Measurements from ENCODE around the gene DNM1. TPM values are rescaled to one million over a fixed set of nuclear protein-coding genes. Genes with fewer than 3 reads are reported as not detected.

DNM1 gene
- total and polyA plus RNA-seq, 10 of the 15 experiments (the other 5 are each of a cell fraction or from before 2014, with no cell fraction given) = 0.06 to 0.67 (median 0.19) TPM; not detected in 3

DNA sequence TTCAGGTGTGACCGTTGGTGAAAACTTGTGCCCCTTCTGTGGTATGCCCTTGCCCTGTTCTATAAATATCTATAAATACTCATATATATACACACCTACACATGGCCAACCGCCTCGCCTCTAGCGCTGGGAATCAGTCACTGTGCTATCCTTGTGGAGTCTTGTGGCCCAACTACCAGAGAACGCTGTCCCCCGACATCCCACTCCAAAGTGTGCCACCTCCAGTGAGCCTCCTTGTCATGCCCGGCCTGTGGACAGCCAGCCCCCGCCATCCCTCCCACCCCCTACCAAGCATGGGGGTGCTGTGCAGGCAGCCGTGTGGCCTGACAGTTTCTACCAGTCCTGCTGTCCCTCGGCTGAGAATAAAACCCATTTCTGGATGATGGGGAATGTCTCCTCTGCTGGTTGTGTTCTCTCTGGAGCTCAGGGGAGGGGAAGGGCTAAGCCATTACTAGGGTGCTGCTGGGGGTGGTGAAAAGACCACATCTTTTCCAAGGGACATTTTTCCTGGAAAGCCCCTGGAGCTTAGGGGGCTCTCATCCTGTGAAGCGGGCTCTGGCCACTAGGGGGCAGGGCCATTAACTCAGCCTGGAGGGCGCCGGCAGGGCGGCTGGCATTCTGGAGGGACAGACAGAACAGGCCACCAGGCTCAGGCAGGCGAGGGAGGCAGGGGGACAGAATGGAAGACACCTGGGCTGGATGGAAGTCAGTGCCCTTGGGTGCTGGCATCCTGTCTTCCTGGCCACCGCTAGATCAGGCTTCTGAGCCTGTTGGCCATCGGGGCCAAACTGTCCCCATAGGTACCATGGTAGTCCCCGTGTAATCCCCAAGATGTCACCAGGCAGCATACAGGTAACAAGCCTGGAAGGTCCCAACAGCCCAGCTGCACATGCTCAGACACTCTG lies 51.9 kb downstream of the DNM1 start (continued):
- TF ChIP-seq, protein P1, sequence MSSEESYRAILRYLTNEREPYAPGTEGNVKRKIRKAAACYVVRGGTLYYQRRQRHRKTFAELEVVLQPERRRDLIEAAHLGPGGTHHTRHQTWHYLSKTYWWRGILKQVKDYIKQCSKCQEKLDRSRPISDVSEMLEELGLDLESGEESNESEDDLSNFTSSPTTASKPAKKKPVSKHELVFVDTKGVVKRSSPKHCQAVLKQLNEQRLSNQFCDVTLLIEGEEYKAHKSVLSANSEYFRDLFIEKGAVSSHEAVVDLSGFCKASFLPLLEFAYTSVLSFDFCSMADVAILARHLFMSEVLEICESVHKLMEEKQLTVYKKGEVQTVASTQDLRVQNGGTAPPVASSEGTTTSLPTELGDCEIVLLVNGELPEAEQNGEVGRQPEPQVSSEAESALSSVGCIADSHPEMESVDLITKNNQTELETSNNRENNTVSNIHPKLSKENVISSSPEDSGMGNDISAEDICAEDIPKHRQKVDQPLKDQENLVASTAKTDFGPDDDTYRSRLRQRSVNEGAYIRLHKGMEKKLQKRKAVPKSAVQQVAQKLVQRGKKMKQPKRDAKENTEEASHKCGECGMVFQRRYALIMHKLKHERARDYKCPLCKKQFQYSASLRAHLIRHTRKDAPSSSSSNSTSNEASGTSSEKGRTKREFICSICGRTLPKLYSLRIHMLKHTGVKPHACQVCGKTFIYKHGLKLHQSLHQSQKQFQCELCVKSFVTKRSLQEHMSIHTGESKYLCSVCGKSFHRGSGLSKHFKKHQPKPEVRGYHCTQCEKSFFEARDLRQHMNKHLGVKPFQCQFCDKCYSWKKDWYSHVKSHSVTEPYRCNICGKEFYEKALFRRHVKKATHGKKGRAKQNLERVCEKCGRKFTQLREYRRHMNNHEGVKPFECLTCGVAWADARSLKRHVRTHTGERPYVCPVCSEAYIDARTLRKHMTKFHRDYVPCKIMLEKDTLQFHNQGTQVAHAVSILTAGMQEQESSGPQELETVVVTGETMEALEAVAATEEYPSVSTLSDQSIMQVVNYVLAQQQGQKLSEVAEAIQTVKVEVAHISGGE (CRISPR knock-in tag; IDR thresholded peaks at IDR 0.05) = no peak
- TF ChIP-seq DPF2 (IDR thresholded peaks at IDR 0.05) (0 out of 2 replicates have a peak, but pooled peaks have one; percentile 42), GATAD2B (conservative IDR thresholded peaks at IDR 0.05; ENCODE audit: low read depth) (0 out of 2 replicates have a peak, but pooled peaks have one; percentile 55), MYB (IDR thresholded peaks at IDR 0.05; ENCODE audit: borderline replicate concordance, low read depth, low read length) (no peak), SMAD5 (IDR thresholded peaks at IDR 0.05; ENCODE audit: low read depth) (no peak), HCFC1 (IDR thresholded peaks at IDR 0.05; ENCODE audit: low read length) (no peak), SREBF1 (IDR thresholded peaks at IDR 0.05; ENCODE audit: low read length) (no peak), ESRRA (IDR thresholded peaks at IDR 0.05; ENCODE audit: low read length) (no peak), SREBF2 (IDR thresholded peaks at IDR 0.05; ENCODE audit: low read length) (no peak), ZNF384 (IDR thresholded peaks at IDR 0.05; ENCODE audit: borderline replicate concordance, low read depth, low read length) (no peak), MEF2A (IDR thresholded peaks at IDR 0.05; ENCODE audit: insufficient read depth, low read depth, low read length) (no peak), POLR2A (IDR thresholded peaks at IDR 0.05; ENCODE audit: low read depth, low read length) (no peak), ZNF622 (IDR thresholded peaks at IDR 0.05) (no peak), CHD1 (IDR thresholded peaks at IDR 0.05; ENCODE audit: low read depth, low read length) (no peak), RAD21 (IDR thresholded peaks at IDR 0.05; ENCODE audit: insufficient read depth, low read depth, low read length) (peak; percentile 23; the same call in 1 of the 2 replicates), SMARCA5 (IDR thresholded peaks at IDR 0.05) (0 out of 2 replicates have a peak, but pooled peaks have one; percentile 40), NR2F1 (conservative IDR thresholded peaks at IDR 0.05) (no peak), EP300 (IDR thresholded peaks at IDR 0.05; ENCODE audit: borderline replicate concordance in 1 of 2, control insufficient read depth in 1 of 2, low read depth in 2 of 2, low read length in 2 of 2) (no peak), BCL11A (IDR thresholded peaks at IDR 0.05; ENCODE audit: low read depth, low read length) (no peak), PML (IDR thresholded peaks at IDR 0.05; ENCODE audit: low read length) (no peak), ETV6 (conservative IDR thresholded peaks at IDR 0.05 in 1 of 2, IDR thresholded peaks at IDR 0.05 in 1 of 2; ENCODE audit: borderline replicate concordance in 1 of 2, low read depth in 1 of 2) (no peak), ZBED1 (IDR thresholded peaks at IDR 0.05; ENCODE audit: borderline replicate concordance) (no peak), MEF2B (IDR thresholded peaks at IDR 0.05; ENCODE audit: partially characterized antibody, poor library complexity, severe bottlenecking) (no peak)
- TF ChIP-seq, protein P2, sequence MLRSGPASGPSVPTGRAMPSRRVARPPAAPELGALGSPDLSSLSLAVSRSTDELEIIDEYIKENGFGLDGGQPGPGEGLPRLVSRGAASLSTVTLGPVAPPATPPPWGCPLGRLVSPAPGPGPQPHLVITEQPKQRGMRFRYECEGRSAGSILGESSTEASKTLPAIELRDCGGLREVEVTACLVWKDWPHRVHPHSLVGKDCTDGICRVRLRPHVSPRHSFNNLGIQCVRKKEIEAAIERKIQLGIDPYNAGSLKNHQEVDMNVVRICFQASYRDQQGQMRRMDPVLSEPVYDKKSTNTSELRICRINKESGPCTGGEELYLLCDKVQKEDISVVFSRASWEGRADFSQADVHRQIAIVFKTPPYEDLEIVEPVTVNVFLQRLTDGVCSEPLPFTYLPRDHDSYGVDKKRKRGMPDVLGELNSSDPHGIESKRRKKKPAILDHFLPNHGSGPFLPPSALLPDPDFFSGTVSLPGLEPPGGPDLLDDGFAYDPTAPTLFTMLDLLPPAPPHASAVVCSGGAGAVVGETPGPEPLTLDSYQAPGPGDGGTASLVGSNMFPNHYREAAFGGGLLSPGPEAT (IDR thresholded peaks at IDR 0.05; ENCODE audit: low read depth) = peak; percentile 32; the same call in 1 of the 2 replicates
- TF ChIP-seq, protein P3, sequence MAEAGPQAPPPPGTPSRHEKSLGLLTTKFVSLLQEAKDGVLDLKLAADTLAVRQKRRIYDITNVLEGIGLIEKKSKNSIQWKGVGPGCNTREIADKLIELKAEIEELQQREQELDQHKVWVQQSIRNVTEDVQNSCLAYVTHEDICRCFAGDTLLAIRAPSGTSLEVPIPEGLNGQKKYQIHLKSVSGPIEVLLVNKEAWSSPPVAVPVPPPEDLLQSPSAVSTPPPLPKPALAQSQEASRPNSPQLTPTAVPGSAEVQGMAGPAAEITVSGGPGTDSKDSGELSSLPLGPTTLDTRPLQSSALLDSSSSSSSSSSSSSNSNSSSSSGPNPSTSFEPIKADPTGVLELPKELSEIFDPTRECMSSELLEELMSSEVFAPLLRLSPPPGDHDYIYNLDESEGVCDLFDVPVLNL (IDR thresholded peaks at IDR 0.05; ENCODE audit: low read depth, low read length) = no peak
